K562 (cell line): ENCODE measurements around the gene EIPR1. TPM values are rescaled to one million over a fixed set of nuclear protein-coding genes. Genes with fewer than 3 reads are reported as not detected.

Experiments used
- ATAC-seq: fragments of 200-7000 bp; cut with Tn5 transposase; 3 replicates; pipeline ENCODE4 v1.9.1; 2020; ENCODE audit warnings: moderate library complexity
- BruUV-seq: library from RNA; stranded (reverse); fragments of 400-500 nt; replicated peaks from 2 replicates; lab custom pipeline; 2021; lab: Mats Ljungman, UMichigan
- CTCF ChIA-PET: fragments of 300-600 bp; formaldehyde crosslinking; extraction: SDS; loops from one replicate; lab custom pipeline; 2021; ENCODE audit warnings: low intra/inter-chr PET ratio; lab: Yijun Ruan, JAX
- POLR2A ChIA-PET: fragments of 300-600, 350-650 bp; sonication (Branson Sonifier 250); formaldehyde crosslinking; extraction: SDS; loops from one replicate; lab custom pipeline; 2021; ENCODE audit warnings: antibody characterized with exemption, inconsistent platforms; lab: Yijun Ruan, JAX
- DNase-seq, 4 experiments: peaks; one replicate each; pipeline versions ENCODE4 v3.0.0 to v3.0.0-alpha.2; 2011 to 2018; ENCODE audit warnings: low spot score in 3 of 4, mixed read lengths in 3 of 4; ENCODE audit errors: extremely low read depth in 1 of 4
- FAIRE-seq: peaks from 2 replicates; lab custom pipeline; 2011; peaks lifted over from hg19 to GRCh38; lab: Jason Lieb, UNC
- H2AFZ ChIP-seq: 2 replicates; pipeline ENCODE4 v1.6.0; 2011; ENCODE audit warnings: low read depth, low read length, control low read depth, inconsistent platforms
- H3K27ac ChIP-seq: fragments of 200-600 bp; 3 replicates; pipeline ENCODE4 v1.8.0; 2011; ENCODE audit warnings: low read depth, mild to moderate bottlenecking, control low read depth, inconsistent platforms, low read length, moderate library complexity, mixed read lengths; ENCODE audit errors: extremely low read depth
- H3K27me3 ChIP-seq, 2 experiments: fragments of 300-600 bp in 1 of 2; 2 replicates in 1 of 2; 3 replicates in 1 of 2; pipeline versions ENCODE4 v1.6.0 to v1.8.0; 2011; ENCODE audit warnings: inconsistent platforms in 2 of 2, low read length in 2 of 2, mild to moderate bottlenecking in 1 of 2, mixed read lengths in 1 of 2, moderate library complexity in 1 of 2; ENCODE audit not compliant: control insufficient read depth in 2 of 2, insufficient read depth in 2 of 2
- H3K36me3 ChIP-seq: fragments of 300-600 bp; 3 replicates; pipeline ENCODE4 v1.8.0; 2011; ENCODE audit warnings: mild to moderate bottlenecking, low read length, inconsistent platforms; ENCODE audit not compliant: control insufficient read depth, insufficient read depth
- H3K4me1 ChIP-seq, 2 experiments: fragments of 200-600 bp in 1 of 2; replicated peaks in 1 of 2; 2 replicates in 1 of 2; 3 replicates in 1 of 2; pipeline versions ENCODE4 v1.5.1 to v1.8.0; 2011; ENCODE audit warnings: inconsistent platforms in 2 of 2, low read length in 2 of 2, mild to moderate bottlenecking in 1 of 2, mixed read lengths in 1 of 2, moderate library complexity in 1 of 2; ENCODE audit not compliant: control insufficient read depth in 2 of 2, insufficient read depth in 2 of 2
- H3K4me2 ChIP-seq: 2 replicates; pipeline ENCODE4 v1.6.1; 2011; ENCODE audit warnings: low read length, control low read depth, inconsistent platforms, mixed read lengths; ENCODE audit not compliant: insufficient read depth
- H3K4me3 ChIP-seq: fragments of 200-600 bp; sonication (generic), shearing (Covaris generic); 2 replicates; pipeline ENCODE4 v1.5.1; 2016; ENCODE audit warnings: control low read depth, inconsistent platforms
- H3K79me2 ChIP-seq: fragments of 200-600 bp; 3 replicates; pipeline ENCODE4 v1.8.0; 2011; ENCODE audit warnings: low read length, inconsistent platforms; ENCODE audit not compliant: control insufficient read depth, insufficient read depth
- H3K9ac ChIP-seq, 2 experiments: 2 replicates each; pipeline versions ENCODE4 v1.6.0 to v1.6.1; 2011; ENCODE audit warnings: low read depth in 2 of 2, low read length in 2 of 2, control low read depth in 1 of 2, inconsistent platforms in 1 of 2, mild to moderate bottlenecking in 1 of 2, mixed read lengths in 1 of 2; ENCODE audit not compliant: insufficient read depth in 1 of 2
- H3K9me1 ChIP-seq: one replicate; pipeline ENCODE4 v1.6.0; 2011; ENCODE audit warnings: inconsistent platforms, mild to moderate bottlenecking, low read length, moderate library complexity; ENCODE audit not compliant: control insufficient read depth, insufficient read depth
- H3K9me3 ChIP-seq: replicated peaks from 2 replicates; pipeline ENCODE4 v1.5.1; 2011; ENCODE audit warnings: low read depth, low read length, inconsistent platforms; ENCODE audit not compliant: control insufficient read depth, insufficient read depth
- H4K20me1 ChIP-seq: replicated peaks from 2 replicates; pipeline ENCODE4 v1.6.1; 2011; ENCODE audit warnings: low read length, inconsistent platforms, mixed read lengths; ENCODE audit not compliant: control insufficient read depth, insufficient read depth
- CC2D1A ChIP-seq: fragments of 450-650 bp; IDR thresholded peaks from 2 replicates; pipeline ENCODE4 v1.6.1; 2017; ENCODE audit warnings: mild to moderate bottlenecking
- PCBP1 ChIP-seq: fragments of 200-400 bp; formaldehyde crosslinking; IDR thresholded peaks from 2 replicates; pipeline ENCODE4 v1.6.1; 2018; ENCODE audit warnings: mild to moderate bottlenecking, low read depth, low read length; ENCODE audit not compliant: poor library complexity, severe bottlenecking
- POU5F1 ChIP-seq: fragments of 150-350 bp; IDR thresholded peaks from 2 replicates; pipeline ENCODE4 v1.6.1; 2014; ENCODE audit warnings: borderline replicate concordance, low read length, low read depth, mild to moderate bottlenecking; ENCODE audit not compliant: partially characterized antibody
- ZNF316 ChIP-seq: fragments of 450-650 bp; IDR thresholded peaks from 2 replicates; pipeline ENCODE4 v1.6.1; 2016
- WGBS: fragments of 100-300 bp; shearing (Covaris generic); methylation state at CpG from one replicate; pipeline ENCODE4 v1.1.6; 2016; ENCODE audit warnings: low coverage, mixed read lengths; ENCODE audit not compliant: insufficient coverage; ENCODE audit errors: missing lambda C conversion rate; 5-methylcytosine and 5-hydroxymethylcytosine counted together
- in situ Hi-C: fragments of 300-500 bp; cut with MboI; formaldehyde crosslinking; loops from 4 replicates; pipeline ENCODE4 v1.15.0; 2018; ENCODE audit warnings: inconsistent platforms, mixed read lengths
- intact Hi-C: fragments of 100-400 bp; cut with micrococcal nuclease; formaldehyde crosslinking; loops from 2 replicates; pipeline ENCODE4 v1.14.2; 2022
- polyA plus RNA-seq, 8 experiments: library from polyadenylated mRNA; depleted of rRNA in 4 of 8; stranded (reverse) in 5 of 8; unstranded in 3 of 8; fragments of >200 nt; fragmentation: Nextera tagmentation in 2 of 8; fragmentation: Illumina TruSeq in 1 of 8; extraction: Ambion mirVana in 2 of 8; extraction: Trizol in 1 of 8; gene quantifications; 2 replicates each; pipeline versions ENCODE4 v1.2.1 to v1.2.3, GENCODE V29; 2011 to 2014; ENCODE audit warnings: inconsistent platforms in 1 of 8, missing spikeins in 1 of 8
- total RNA-seq, 7 experiments: library from RNA; depleted of rRNA in 6 of 7; stranded (reverse); fragments of >200 nt in 6 of 7; fragmentation: Illumina TruSeq in 2 of 7; extraction: Trizol in 2 of 7; gene quantifications; 2 replicates each; pipeline versions ENCODE4 v1.2.1 to v1.2.3, GENCODE V29; 2011 to 2021; ENCODE audit warnings: low replicate concordance in 1 of 7
- TF ChIP-seq, protein P1 (sequence below), 3 experiments: fragments of 200-800 bp in 1 of 3; sonication (Bioruptor generic) in 1 of 3; sonication (generic) in 1 of 3; formaldehyde crosslinking in 1 of 3; IDR thresholded peaks; 2 replicates each; pipeline versions ENCODE4 v1.6.1 to v1.8.0; 2016 to 2022; ENCODE audit warnings: mild to moderate bottlenecking in 2 of 3, missing compliant biosample characterization in 2 of 3, missing genetic modification characterization in 2 of 3, missing genetic modification reagents in 1 of 3
- TF ChIP-seq, protein P2 (sequence below), 2 experiments: IDR thresholded peaks in 1 of 2; conservative IDR thresholded peaks in 1 of 2; 2 replicates each; pipeline ENCODE4 v1.6.1; 2016; ENCODE audit warnings: low read depth in 2 of 2, mild to moderate bottlenecking in 1 of 2, missing compliant biosample characterization in 1 of 2, missing genetic modification characterization in 1 of 2, moderate library complexity in 1 of 2

Gene EIPR1
- total and polyA plus RNA-seq, 9 of the 15 experiments (the other 6 are each of a cell fraction or from before 2014, with no cell fraction given): 19.9 to 54.4 (median 35.9) TPM

GRCh38 chr2:3392216-3392615 lies 14.6 kb upstream of the EIPR1 start:
- CTCF ChIA-PET: no interaction called here
- no TSS peak for BruUV-seq
- DNase-seq: no peak
- H3K27ac ChIP-seq: no peak overlapping the region
- ATAC-seq: no peak
- H3K4me3 ChIP-seq: no peak overlapping the region
- in situ Hi-C loops: no loop called here
- TF ChIP-seq ZNF316 (no peak), CC2D1A (no peak), POU5F1 (no peak), PCBP1 (no peak)
- TF ChIP-seq, protein P1, sequence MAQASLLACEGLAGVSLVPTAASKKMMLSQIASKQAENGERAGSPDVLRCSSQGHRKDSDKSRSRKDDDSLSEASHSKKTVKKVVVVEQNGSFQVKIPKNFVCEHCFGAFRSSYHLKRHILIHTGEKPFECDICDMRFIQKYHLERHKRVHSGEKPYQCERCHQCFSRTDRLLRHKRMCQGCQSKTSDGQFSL (CRISPR knock-in tag; IDR thresholded peaks at IDR 0.05): no peak
- TF ChIP-seq, protein P1 (tag; IDR thresholded peaks at IDR 0.05): no peak
- TF ChIP-seq, protein P2, sequence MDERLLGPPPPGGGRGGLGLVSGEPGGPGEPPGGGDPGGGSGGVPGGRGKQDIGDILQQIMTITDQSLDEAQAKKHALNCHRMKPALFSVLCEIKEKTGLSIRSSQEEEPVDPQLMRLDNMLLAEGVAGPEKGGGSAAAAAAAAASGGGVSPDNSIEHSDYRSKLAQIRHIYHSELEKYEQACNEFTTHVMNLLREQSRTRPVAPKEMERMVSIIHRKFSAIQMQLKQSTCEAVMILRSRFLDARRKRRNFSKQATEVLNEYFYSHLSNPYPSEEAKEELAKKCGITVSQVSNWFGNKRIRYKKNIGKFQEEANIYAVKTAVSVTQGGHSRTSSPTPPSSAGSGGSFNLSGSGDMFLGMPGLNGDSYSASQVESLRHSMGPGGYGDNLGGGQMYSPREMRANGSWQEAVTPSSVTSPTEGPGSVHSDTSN (CRISPR knock-in tag; IDR thresholded peaks at IDR 0.05; ENCODE audit: low read depth): no peak
- TF ChIP-seq, protein P2 (tag; conservative IDR thresholded peaks at IDR 0.05; ENCODE audit: low read depth): no peak
- WGBS: 83% methylated on average over 3 of the region's 4 CpGs
- intact Hi-C loops: no loop called here
- no peaks in the 10 kb centered on the region; a peak in 1 of 5 replicates for H3K4me1 ChIP-seq
- H3K27me3 ChIP-seq: no peaks in the 10 kb centered on the region
- no peak overlapping the region for H3K9ac ChIP-seq
- FAIRE-seq: no peak
- POLR2A ChIA-PET: no interaction called here
- H3K36me3 ChIP-seq: peaks cover 70% of the 10 kb centered on the region
- H3K9me3 ChIP-seq: peaks cover 6% of the 10 kb centered on the region
- no peak overlapping the region for H3K4me2 ChIP-seq
- peaks cover 31% of the 10 kb centered on the region for H3K79me2 ChIP-seq
- no peak overlapping the region for H2AFZ ChIP-seq
- no peaks in the 10 kb centered on the region for H4K20me1 ChIP-seq
- H3K9me1 ChIP-seq: no peaks in the 10 kb centered on the region
